Activated CD8-positive, alpha-beta memory T cell treated with anti-CD3 and anti-CD28 coated beads, Interleukin-2, amount 50 U/mL, for 24 hours (primary cell): ENCODE data around the gene ABCA6.

Experiments used
- DNase-seq: peaks from one replicate; pipeline ENCODE4 v3.0.0-alpha.2; 2020; ENCODE audit errors: extremely low read depth

ABCA6 gene

GRCh38 chr17:69048634-69049033 is 93.1 kb downstream of the ABCA6 start:
- no peak for DNase-seq

GRCh38 chr17:69047368-69048263 is 94.1 kb downstream of the ABCA6 start:
- no peak for DNase-seq

- DNase-seq, result no peak
Measured at GRCh38 chr17:69046121-69046807, 95.4 kb downstream of the ABCA6 start.

GRCh38 chr17:69045646-69046045 is 96.0 kb downstream of the ABCA6 start:
- DNase-seq, result no peak

GRCh38 chr17:69044371-69044770 is 97.3 kb downstream of the ABCA6 start:
- DNase-seq, result no peak

GRCh38 chr17:69043098-69043734 is 98.5 kb downstream of the ABCA6 start:
- no peak for DNase-seq

- no peak for DNase-seq
Measured at GRCh38 chr17:69042308-69042707, 99.4 kb downstream of the ABCA6 start.

- DNase-seq, result no peak
Measured at GRCh38 chr17:69031839-69032238, 109.9 kb downstream of the ABCA6 start.

GRCh38 chr17:69030169-69030568 is 111.5 kb downstream of the ABCA6 start:
- DNase-seq, result no peak
